NCI-H146 (cell line): Measurements from ENCODE around the gene SNCAIP.

Experiments used
- DNase-seq: peaks from one replicate; lab custom pipeline; 2025; lab: John Stamatoyannopoulos, UW

The SNCAIP gene

DNA sequence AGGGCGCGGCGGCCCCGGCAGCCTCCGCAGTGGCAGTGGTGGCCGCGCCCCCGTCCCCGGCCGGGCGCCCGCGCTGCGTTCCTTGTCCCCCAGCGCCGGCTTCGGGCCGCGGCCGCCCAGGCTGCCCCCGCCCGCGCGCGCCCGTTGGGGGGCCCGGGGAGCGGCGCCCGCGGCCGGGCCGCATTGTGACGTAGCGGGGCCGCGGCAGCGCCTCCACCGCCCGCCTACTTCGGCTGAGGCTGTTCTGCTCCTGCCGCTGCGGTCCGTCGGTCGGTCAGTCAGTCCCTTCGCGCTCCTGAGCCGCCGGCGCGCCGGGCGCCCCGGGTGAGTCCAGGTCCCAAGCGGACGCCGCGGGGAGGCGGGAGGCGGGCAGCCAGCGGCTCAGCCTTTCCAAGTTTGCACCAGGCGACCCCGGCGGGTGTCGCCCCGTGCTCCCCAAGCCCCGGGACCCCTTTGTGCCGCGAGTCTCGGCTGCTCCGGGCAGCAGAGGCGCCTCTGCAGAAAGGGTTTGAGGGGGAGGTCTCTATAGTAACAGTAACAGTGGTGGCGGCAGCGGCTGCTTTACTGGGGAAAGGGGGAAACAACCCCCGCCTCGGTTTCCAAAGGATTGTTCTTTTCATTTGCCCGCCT lies at the start of gene SNCAIP:
Gene SNCAIP (plus strand): TSS at position 277 of the 630 bp plus-strand sequence. CDS start 78,898 bp downstream, outside the sequence.
- DNase-seq, result peak; percentile 49

DNA sequence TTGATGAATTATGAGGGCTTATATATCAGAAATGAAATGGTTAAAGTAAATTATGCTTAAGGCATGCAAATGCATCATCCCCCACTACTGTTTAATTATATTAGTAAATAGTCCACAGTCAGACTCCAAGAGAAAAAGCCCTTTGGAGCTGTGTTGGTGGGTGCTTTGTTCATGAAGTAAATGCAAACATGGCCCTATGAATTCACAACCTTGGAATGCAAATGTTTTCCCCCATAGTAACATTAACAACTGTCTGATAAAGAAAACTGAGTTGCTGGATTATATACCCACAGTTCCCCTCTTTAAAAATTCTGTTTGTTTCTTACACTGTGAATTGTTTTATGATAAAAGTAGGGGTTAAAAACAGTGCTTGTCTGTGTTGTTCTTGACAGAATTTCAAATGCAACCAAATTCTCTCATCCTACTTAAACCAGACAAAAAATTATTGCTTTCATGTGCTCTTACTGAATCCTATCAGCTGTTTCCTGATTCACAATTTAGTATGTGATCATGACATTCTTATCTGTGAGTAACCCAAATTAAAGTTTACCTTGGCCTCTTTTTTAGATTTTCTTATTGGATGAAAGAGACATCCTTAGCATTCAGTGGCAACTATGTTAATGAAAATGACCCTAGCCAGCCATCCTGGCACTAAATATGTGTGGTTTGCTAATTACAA lies 48.5 kb upstream of the SNCAIP start:
- DNase-seq, result no peak

DNA sequence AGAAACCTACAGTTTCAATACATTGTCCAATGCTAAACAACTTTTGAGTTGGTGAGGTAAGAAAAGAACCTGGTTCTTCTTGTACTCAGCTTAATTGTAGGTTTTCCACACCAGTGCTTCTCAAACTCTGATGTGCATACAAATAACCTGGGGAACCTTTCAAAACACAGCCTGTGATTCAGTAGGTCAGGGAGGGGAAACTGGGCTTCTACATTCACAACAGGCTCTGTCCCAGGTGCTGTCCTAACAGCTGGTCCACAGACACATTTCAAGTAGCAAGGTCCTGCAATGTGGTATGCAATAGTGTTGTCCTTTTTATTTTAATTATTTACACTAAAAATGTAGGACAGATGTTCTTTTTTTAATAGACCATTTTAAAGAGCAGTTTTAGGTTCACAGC lies 47.4 kb upstream of the SNCAIP start:
- no peak for DNase-seq

DNA sequence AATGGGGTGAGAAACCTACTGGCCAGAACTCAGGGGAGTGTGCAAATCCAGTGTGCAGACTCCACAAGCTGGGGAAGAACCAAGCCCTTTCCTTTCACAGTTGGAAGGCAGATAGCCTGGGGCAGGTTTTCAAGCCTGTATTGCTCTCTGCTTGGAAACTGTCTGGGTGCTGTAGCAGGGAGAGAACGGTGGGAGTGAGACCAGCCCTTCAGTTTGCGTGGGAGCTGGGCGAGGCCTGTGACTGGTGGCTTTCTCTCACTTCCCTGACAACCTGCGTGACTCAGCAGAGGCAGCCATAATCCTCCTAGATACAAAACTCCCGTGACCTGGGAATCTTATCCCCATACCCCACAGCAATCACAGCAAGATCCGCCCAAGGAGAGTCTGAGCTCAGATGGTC lies 44.9 kb upstream of the SNCAIP start:
- peak; percentile 32 for DNase-seq

DNA sequence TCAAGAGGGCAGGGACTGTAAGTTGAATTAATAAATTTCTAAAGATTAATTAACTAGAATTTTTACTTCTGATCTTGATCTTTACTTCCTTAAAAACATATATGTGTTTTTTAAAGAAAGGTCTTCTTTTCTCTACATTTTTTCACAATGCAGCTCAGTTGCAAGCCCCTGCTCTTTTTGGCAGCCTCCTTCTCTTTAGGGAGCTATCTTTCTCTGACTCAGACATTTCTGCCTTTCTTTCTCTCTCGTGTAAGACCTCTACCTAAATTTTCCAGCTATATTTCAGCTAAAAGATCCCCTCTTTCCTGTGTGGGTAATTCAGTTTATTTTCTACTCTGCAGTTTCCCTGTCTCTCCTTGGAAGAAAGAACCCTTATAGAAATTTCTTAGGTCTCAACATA lies 38.3 kb upstream of the SNCAIP start:
- no peak for DNase-seq

DNA sequence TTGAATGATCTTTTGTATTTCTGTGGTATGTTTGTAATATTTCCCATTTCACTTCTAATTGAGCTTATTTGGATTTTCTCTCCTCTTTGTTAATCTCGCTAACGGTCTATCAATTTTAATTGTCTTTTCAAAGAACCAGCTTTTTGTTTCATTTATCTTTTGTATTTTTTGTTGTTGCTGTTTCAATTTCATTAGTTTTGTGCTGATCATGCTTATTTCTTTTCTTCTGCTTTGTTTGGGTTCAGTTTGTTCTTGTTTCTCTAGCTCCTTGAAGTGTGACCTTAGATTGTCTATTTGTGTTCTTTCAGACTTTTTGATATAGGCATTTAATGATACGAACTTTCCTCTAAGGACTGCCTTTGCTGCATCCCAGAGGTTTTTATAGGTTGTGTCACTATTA lies 28.4 kb upstream of the SNCAIP start:
- DNase-seq, result no peak

DNA sequence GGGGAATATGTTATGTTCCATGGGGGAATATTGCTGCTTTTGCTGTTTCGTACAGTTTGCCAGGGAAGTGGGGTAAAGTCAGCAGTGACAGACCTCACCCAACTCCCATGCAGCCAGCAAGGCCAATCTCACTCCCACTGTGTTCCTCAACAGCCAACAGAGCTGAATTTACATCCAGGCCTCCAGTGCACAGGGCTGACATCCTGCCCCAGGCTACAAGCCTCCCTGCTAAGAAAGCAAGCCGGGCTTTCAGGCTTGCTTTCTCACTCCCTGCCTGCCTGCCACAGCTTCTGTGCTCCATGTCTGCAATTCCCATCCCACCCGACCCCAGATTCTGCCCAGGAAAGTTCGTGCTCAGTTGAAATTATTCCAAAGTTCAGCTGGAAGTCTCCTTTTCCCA lies 25.5 kb upstream of the SNCAIP start:
- DNase-seq, result no peak

- DNase-seq, result no peak
These were observed 24.9 kb upstream of the SNCAIP start for GRCh38 chr5:122287101-122287500.

DNA sequence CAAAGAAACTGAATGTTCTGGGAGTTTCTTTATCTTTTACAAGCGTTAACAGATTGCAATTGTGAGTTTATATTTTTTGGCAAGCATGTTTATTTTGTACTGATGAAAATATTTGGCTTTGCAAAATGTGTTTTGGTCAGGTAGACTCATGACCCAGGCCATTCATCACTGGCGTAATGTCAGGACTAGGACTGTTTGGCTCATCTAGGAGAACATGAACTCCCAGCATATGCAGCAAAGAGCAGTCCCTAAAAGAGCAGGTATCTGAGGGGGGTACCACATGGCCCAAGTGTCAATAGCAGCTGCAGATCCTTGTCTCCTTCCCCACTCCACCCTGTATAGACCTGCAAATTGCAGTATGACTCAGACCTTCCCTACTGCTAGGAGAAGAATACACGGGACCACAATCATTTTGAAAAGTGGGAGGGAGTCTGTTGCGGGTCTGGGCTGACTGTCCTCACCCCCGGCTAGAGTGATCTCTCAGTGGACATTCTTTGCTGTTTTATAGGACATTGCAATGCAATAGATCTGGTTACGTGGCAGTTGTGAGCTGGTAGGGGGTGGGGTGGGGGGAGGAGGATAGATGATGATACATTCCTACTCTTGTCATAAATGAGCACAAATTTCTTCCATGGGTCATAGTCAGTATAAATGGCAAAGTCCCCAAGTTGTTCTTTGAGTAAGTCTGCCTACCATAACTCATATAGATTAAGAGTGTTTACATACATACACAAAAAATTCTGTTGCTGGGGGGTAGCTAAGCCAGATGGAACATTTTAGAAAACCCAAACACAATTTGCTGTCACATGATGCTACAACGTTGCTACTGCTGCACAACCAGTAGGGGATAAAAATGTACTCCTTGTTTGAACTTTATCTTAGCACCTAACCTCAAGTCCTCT lies 20.8 kb upstream of the SNCAIP start:
- DNase-seq, result peak; percentile 15

- no peak for DNase-seq
These were observed 19.7 kb upstream of the SNCAIP start for GRCh38 chr5:122292332-122292731.

DNA sequence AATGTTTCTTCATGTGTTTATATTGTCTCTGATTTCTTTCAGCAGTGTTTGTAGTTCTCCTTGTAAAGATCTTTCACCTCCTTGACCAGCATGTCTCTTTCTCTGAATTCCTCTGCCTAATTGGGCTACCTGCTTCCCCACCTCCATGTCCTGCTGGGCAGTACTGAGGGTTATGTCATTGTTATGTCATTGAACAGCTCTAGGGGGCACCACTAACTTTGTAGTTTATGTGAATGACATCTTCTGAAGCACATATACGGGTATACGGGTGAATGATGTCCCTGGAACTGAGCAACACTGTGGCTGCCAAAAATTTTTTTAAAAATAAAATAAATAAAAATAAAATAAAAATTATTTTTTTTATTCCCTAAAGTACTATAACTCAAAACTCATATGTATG lies 16.9 kb upstream of the SNCAIP start:
- DNase-seq, result no peak

- no peak for DNase-seq
These were observed 15.2 kb upstream of the SNCAIP start for GRCh38 chr5:122296871-122297270.

GRCh38 chr5:122297587-122298298 lies 14.3 kb upstream of the SNCAIP start:
- no peak for DNase-seq

GRCh38 chr5:122300374-122300773 lies 11.7 kb upstream of the SNCAIP start:
- no peak for DNase-seq

- no peak for DNase-seq
These were observed 11.0 kb upstream of the SNCAIP start for GRCh38 chr5:122301016-122301415.

DNA sequence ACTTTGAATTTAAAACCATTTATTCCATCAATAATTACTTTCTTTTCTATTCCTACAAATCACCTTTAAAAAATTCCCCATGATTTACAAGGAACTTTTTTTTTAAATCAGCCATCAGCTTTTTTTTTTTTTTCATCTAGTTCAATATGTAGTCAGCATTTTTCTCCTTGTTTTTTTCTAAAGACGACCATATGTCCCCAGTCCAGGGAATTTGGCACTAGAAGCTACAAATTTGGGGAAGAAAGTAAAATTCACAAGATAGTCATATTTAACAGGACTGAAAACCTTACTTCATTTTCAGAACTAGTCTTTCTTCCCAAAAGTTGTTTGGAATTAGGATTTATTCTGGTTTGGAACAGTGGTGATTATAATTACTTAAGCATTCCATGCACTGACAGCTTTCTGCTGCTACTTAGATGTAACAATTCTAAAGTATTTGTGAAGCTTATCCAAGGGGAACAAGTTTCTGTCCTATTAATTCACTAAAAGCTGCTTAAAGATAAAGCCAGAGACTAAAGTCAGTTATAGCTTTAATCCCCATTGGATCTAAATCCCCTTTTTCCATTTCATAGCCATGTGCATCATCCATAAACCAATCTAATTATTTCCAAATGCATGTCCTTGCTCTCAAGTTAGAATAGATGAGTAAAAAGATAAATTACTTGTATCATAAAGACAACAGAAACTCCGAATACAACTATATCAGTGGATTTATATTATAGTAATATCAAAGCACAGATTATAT lies 7.4 kb upstream of the SNCAIP start:
- DNase-seq, result no peak

DNA sequence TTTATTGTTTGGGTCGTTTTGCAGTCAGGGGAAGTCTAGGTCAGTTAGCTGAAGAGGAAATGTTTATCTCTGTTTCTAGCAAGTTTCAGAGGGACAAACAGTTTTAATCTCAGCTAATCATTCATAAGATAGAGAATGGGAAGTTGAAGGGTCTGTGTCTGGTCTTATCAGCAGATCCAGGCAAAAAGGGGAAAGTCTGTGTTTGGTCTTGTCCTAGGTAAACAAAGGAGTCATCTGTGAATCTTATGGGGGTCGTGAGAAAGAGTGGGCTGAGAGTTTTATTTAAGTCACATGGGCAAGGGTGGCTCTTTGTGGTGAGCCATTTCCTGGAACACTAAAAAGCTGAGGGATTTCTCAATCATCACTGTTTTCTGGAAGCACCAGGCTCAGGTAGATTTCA lies 5.6 kb upstream of the SNCAIP start:
- DNase-seq, result no peak

GRCh38 chr5:122310889-122311288 lies 1.1 kb upstream of the SNCAIP start:
- no peak for DNase-seq

DNA sequence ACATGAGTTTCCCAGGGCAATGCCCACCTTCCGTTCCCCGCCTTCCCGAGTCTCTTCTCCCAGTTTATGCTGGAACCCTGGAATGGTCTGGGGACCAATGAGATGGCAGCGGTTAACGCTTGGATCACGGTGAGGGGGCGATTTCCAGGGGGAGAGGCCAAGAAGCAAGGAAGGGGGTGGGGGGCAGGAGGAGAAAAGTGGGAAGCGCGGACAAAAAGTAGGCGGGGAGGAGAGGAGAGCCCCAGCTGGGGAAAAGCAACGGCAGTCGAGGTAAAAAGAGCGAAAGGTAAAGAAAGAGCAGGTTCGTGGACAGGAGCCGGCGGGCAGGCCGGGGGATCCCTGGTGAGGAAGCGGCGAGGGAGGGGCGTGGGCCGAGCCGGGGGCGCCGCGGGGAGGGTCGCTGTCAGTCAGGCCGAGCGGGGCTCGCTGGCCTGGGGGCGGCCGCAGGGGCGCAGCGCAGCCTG lies 508 bp upstream of the SNCAIP start:
- peak; percentile 38 for DNase-seq

DNA sequence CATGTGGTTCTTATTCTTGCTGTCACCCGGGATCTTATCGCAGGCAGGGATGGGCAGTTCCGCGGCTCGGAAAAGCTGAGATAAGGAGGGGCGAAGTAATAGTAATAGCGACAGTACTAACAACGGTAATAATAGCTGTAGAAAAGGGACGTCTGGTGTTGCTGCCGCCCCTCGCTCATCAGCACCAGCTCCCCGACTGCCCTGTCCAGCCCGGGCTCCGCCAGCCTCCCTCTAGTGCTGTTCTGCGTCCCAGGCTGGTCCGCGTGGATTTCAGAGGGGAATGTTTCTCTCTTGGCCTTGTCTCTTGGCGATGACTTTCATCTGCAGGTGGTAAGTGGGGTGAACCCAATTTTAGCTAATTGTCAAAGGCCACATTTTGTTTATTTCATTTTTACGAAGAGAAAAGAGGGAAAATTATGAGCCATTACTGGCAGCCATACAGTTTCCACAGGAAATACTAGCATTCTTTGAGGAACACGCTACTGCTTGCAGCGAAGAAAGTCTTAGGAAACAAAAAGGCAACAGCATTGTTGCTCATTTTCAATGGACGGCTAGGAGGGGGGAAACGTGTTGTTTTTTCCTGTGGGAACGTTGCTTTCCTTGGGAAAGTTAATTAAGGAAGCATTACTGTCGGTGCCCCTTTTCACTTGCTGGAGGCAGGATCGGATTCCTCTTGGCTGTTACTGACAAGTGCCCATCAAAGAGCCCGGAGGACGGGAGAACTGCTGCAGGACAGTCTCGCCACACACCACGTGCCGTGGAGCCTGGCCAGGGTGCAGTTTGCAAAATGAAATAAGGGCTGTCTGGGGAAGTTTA lies 762 bp downstream of the SNCAIP start:
- DNase-seq, result peak; percentile 23

DNA sequence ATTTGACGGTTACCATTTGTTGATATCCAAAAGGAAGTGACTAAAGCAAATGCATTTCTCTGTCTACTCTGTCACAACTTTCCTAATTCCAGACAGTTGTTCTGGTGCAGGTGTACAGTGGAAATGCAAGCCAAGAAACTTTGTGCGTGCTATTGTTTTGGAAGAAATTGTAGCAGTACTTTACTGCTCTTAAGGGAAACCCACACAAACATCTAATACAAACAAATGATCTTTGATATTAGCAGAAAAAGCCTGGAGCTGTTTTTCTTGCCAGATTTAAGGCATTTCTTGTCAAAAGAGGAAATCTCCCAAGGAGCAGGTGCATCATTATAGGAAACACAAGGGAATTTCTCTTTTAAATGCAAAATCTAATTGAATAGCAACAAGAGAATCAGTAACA lies 2.0 kb downstream of the SNCAIP start:
- no peak for DNase-seq
